CD4-positive, alpha-beta T cell (primary cell): ENCODE data around the gene KCND2. TPM values are rescaled to one million over a fixed set of nuclear protein-coding genes. Genes with fewer than 3 reads are reported as not detected.
"Not testable (repeated sequence)": the region's sequence is repeated elsewhere in the genome, so short reads cannot be mapped to it uniquely, and the experiment has no call there.

Source experiments
- ATAC-seq: fragments of 200-7000 bp; cut with Tn5 transposase; one replicate; pipeline ENCODE4 v1.10.0; 2022; ENCODE audit warnings: mild to moderate bottlenecking; ENCODE audit not compliant: poor library complexity
- CTCF ChIA-PET: fragments of 350-600 bp; sonication (Branson Sonifier 250); formaldehyde crosslinking; loops from one replicate; lab custom pipeline; 2021; ENCODE audit warnings: antibody characterized with exemption, inconsistent platforms; lab: Charles Lee
- POLR2A ChIA-PET: fragments of 350-600 bp; sonication (Branson Sonifier 250); formaldehyde crosslinking; loops from one replicate; lab custom pipeline; 2021; ENCODE audit warnings: antibody characterized with exemption, inconsistent platforms; lab: Charles Lee
- DNase-seq, 14 experiments: peaks; one replicate each; pipeline ENCODE4 v3.0.0-alpha.2; 2013 to 2020; ENCODE audit warnings: mixed read lengths in 2 of 14
- H3K27ac ChIP-seq, 2 donors: one replicate each; pipeline versions ENCODE4 v1.5.1 to v1.7.0; 2013; ENCODE audit warnings: low read length in 2 of 2, low read depth in 1 of 2, mild to moderate bottlenecking in 1 of 2
- H3K27me3 ChIP-seq, 2 experiments: 1 replicate in 1 of 2; 2 replicates in 1 of 2; pipeline versions ENCODE4 v1.6.1 to v1.7.0; 2013; ENCODE audit warnings: low read length in 2 of 2, control low read depth in 1 of 2, mild to moderate bottlenecking in 1 of 2, moderate library complexity in 1 of 2; ENCODE audit not compliant: insufficient read depth in 2 of 2, control insufficient read depth in 1 of 2
- H3K36me3 ChIP-seq: one replicate; pipeline ENCODE4 v1.6.1; 2013; ENCODE audit warnings: low read length, control low read depth; ENCODE audit not compliant: insufficient read depth
- H3K4me1 ChIP-seq: one replicate; pipeline ENCODE4 v1.6.1; 2013; ENCODE audit warnings: low read length, control low read depth; ENCODE audit not compliant: insufficient read depth
- H3K4me3 ChIP-seq: one replicate; pipeline ENCODE4 v1.5.1; 2013; ENCODE audit warnings: mild to moderate bottlenecking, low read length, moderate library complexity
- H3K9me3 ChIP-seq, 2 experiments: 1 replicate in 1 of 2; 2 replicates in 1 of 2; pipeline versions ENCODE4 v1.6.1 to v1.7.0; 2013; ENCODE audit warnings: low read length in 2 of 2, mild to moderate bottlenecking in 2 of 2, control low read depth in 1 of 2, moderate library complexity in 1 of 2; ENCODE audit not compliant: control insufficient read depth in 1 of 2, insufficient read depth in 1 of 2
- H3K27ac Mint-ChIP-seq: one replicate; pipeline ENCODE4 v1.8.0; 2020; ENCODE audit warnings: mixed read lengths
- H3K27me3 Mint-ChIP-seq: one replicate; pipeline ENCODE4 v1.8.0; 2021; ENCODE audit warnings: mixed read lengths
- H3K36me3 Mint-ChIP-seq: one replicate; pipeline ENCODE4 v1.8.0; 2021; ENCODE audit warnings: low read depth, mixed read lengths
- H3K4me1 Mint-ChIP-seq: one replicate; pipeline ENCODE4 v1.8.0; 2021; ENCODE audit warnings: low read depth, mixed read lengths
- H3K4me3 Mint-ChIP-seq: one replicate; pipeline ENCODE4 v1.8.0; 2020; ENCODE audit warnings: mild to moderate bottlenecking, mixed read lengths
- H3K9me3 Mint-ChIP-seq: one replicate; pipeline ENCODE4 v1.8.0; 2020; ENCODE audit warnings: mixed read lengths
- CTCF ChIP-seq: fragments of 200-600 bp; IDR thresholded peaks from one replicate; pipeline ENCODE4 v1.8.0; 2022; ENCODE audit warnings: antibody characterized with exemption, mild to moderate bottlenecking
- intact Hi-C, 2 experiments: fragments of 100-400 bp; cut with DNase I in 1 of 2; cut with micrococcal nuclease in 1 of 2; formaldehyde crosslinking; loops; one replicate each; pipeline versions ENCODE4 v1.15.1 to v1.9.0; 2023 to 2025; cut with DNase I, micrococcal nuclease
- total RNA-seq, 174 experiments: library from RNA in 2 of 174; stranded (reverse) in 2 of 174; gene quantifications; one replicate each; pipeline ENCODE4 v1.2.3 and lab custom pipeline; 2021 to 2026

The KCND2 gene
- total RNA-seq, 2 experiments from 2014 or later, result not detected

- Histone ChIP-seq H3K4me3 (no peak overlapping the region), H3K36me3 (no peaks in the 10 kb centered on the region), H3K27ac (no peak overlapping the region), H3K9me3 (no peaks in the 10 kb centered on the region), H3K27me3 (peaks cover 0 to 2% of the 10 kb centered on the region in 2 experiments), H3K4me1 (no peaks in the 10 kb centered on the region)
- H3K4me3 Mint-ChIP-seq, result no peak overlapping the region
- no peaks in the 10 kb centered on the region for H3K9me3 Mint-ChIP-seq
- DNase-seq (no peak), ATAC-seq (no peak)
- H3K4me1 Mint-ChIP-seq, result no peaks in the 10 kb centered on the region
- peaks cover 7% of the 10 kb centered on the region for H3K27me3 Mint-ChIP-seq
- no peaks in the 10 kb centered on the region for H3K36me3 Mint-ChIP-seq
- intact Hi-C loops, result no loop called here
- CTCF ChIA-PET, result no interaction called here
- no peak overlapping the region for H3K27ac Mint-ChIP-seq
- TF ChIP-seq CTCF, result no peak
- POLR2A ChIA-PET, result no interaction called here
Observed at GRCh38 chr7:120780938-120781337, 508.0 kb downstream of the KCND2 start.

- H3K4me3 Mint-ChIP-seq, H3K9me3 Mint-ChIP-seq, H3K36me3 Mint-ChIP-seq, H3K4me3 ChIP-seq, intact Hi-C loops, POLR2A ChIA-PET, H3K4me1 ChIP-seq, CTCF ChIA-PET, ATAC-seq, H3K27ac Mint-ChIP-seq, H3K27ac ChIP-seq, H3K27me3 Mint-ChIP-seq, H3K36me3 ChIP-seq, DNase-seq, H3K9me3 ChIP-seq, H3K27me3 ChIP-seq, H3K4me1 Mint-ChIP-seq: not testable (repeated sequence)
Observed at GRCh38 chr7:120781924-120782323, 508.9 kb downstream of the KCND2 start.

DNA sequence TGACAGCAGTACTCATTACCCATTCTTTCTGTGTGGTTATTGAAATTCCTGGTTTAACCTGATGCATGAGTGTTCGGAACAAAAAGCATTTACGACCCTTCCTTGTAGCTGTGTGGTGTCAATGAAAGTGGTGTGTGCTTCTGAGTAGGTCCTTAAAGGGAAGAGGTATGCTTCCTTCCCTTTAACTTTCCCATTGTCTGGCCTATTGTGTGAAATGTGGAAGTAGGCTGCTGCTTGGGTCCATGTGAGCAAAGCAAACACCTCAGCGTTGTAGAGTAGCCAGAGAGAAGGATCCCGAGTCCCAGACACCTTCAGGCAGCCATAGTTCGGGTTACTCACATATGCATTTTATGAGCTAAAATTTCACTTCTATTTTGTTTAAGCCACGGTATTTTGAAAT is 510.3 kb downstream of the KCND2 start:
- Histone ChIP-seq H3K27me3 (peaks cover 0 to 4% of the 10 kb centered on the region in 2 experiments), H3K36me3 (no peaks in the 10 kb centered on the region), H3K4me1 (no peaks in the 10 kb centered on the region), H3K27ac (no peak overlapping the region), H3K9me3 (no peaks in the 10 kb centered on the region), H3K4me3 (no peak overlapping the region)
- ChIA-PET CTCF (no interaction called here), POLR2A (interaction anchor here (0.6 kb wide), 1 partner anchor 16 kb away, joined by 3 read pairs; no protein-coding TSS in a partner anchor)
- ATAC-seq, result no peak
- Mint-ChIP-seq H3K27me3 (peaks cover 9% of the 10 kb centered on the region), H3K4me3 (no peak overlapping the region), H3K27ac (no peak overlapping the region), H3K36me3 (no peaks in the 10 kb centered on the region), H3K4me1 (no peaks in the 10 kb centered on the region), H3K9me3 (no peaks in the 10 kb centered on the region)
- DNase-seq, result no peak
- no peak for TF ChIP-seq CTCF
- intact Hi-C loops, result no loop called here

DNA sequence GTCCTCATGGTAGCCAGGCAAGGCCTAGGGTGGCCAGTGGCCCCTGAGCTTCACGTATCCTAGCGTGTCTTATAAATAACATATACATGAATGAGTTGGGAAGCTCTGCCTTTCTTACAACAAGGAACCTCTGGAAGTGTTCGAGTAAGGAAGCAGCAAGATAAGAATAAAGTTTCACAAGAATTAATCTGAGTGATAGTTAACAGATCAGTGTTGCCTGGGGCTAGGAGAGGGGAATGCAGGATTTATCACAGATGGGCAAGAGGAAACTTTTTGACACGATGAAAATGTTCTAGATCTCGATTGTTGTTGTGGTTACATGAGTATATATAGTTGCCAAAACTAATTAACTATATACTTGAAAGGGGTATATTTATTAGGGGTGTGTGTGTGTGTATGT is 510.7 kb downstream of the KCND2 start:
- DNase-seq (no peak), ATAC-seq (no peak)
- ChIA-PET POLR2A (interaction anchor here (0.6 kb wide), 1 partner anchor 16 kb away, joined by 3 read pairs; no protein-coding TSS in a partner anchor), CTCF (no interaction called here)
- Histone ChIP-seq H3K9me3 (no peaks in the 10 kb centered on the region), H3K4me1 (no peaks in the 10 kb centered on the region), H3K4me3 (no peak overlapping the region), H3K27ac (no peak overlapping the region), H3K27me3 (peaks cover 0 to 4% of the 10 kb centered on the region in 2 experiments), H3K36me3 (no peaks in the 10 kb centered on the region)
- no peaks in the 10 kb centered on the region for H3K9me3 Mint-ChIP-seq
- no peaks in the 10 kb centered on the region for H3K36me3 Mint-ChIP-seq
- no peak for TF ChIP-seq CTCF
- intact Hi-C loops, result no loop called here
- H3K4me3 Mint-ChIP-seq, result no peak overlapping the region
- no peaks in the 10 kb centered on the region for H3K4me1 Mint-ChIP-seq
- no peak overlapping the region for H3K27ac Mint-ChIP-seq
- H3K27me3 Mint-ChIP-seq, result peaks cover 13% of the 10 kb centered on the region
